Right cardiac atrium (tissue), 5 donors: ENCODE measurements around the gene DOCK9. TPM values are rescaled to one million over a fixed set of nuclear protein-coding genes. Genes with fewer than 3 reads are reported as not detected.

Experiments
- ATAC-seq, 2 donors: fragments of 200-7000 bp; cut with Tn5 transposase; one replicate each; pipeline versions ENCODE4 v1.8.0 to v1.9.1; 2020; ENCODE audit warnings: moderate library complexity in 2 of 2, mild to moderate bottlenecking in 1 of 2
- DNase-seq, 3 donors: peaks; one replicate each; pipeline ENCODE4 v3.0.0-alpha.2; 2020
- H3K27ac ChIP-seq: one replicate; pipeline ENCODE4 v1.5.1; 2013; ENCODE audit warnings: mild to moderate bottlenecking, low read length, control low read depth, moderate library complexity
- H3K27me3 ChIP-seq: one replicate; pipeline ENCODE4 v1.6.1; 2013; ENCODE audit not compliant: control insufficient read depth, insufficient read depth
- H3K4me1 ChIP-seq: one replicate; pipeline ENCODE4 v1.6.1; 2013; ENCODE audit warnings: low read length; ENCODE audit not compliant: control insufficient read depth, insufficient read depth
- H3K4me3 ChIP-seq: one replicate; pipeline ENCODE4 v1.5.1; 2013; ENCODE audit warnings: low read length, control low read depth
- H3K9me3 ChIP-seq: one replicate; pipeline ENCODE4 v1.6.1; 2013; ENCODE audit warnings: low read length; ENCODE audit not compliant: control insufficient read depth
- WGBS: extraction: QIAGEN DNeasy Blood & Tissue Kit; methylation state at CpG from one replicate; pipeline ENCODE4 v1.1.7; 2013; 5-methylcytosine and 5-hydroxymethylcytosine counted together
- intact Hi-C, 4 donors: fragments of 100-400 bp; cut with DNase I; formaldehyde crosslinking; loops; one replicate each; pipeline versions ENCODE4 v1.11.0 to v1.14.0; 2022 to 2023
- polyA plus RNA-seq: library from polyadenylated mRNA; stranded (reverse); fragments of 200-250 nt; gene quantifications from one replicate; pipeline ENCODE4 v1.2.3, GENCODE V29; 2013
- total RNA-seq, 4 donors: library from RNA; stranded (reverse); fragmentation: NEBNext Ultra II Directional; extraction: Animal tissue kit (Norgen Biotek cat#: 25700); gene quantifications; one replicate each; pipeline ENCODE4 v1.2.1, GENCODE V29; 2021
- donor health status: healthy with polysubstance abuse.
- donor health status: DM: no; HTN: yes; CAD: no.
- donor health status: DM: no; HTN: no; CAD: no.
- donor health status: DM: no; HTN: yes; CAD: no; lungs with severe emphysema.
- donor health status: DM: yes; HTN: yes; CAD: no.

The DOCK9 gene
- total and polyA plus RNA-seq, 5 donors: 26.8 to 59.7 (median 55.4) TPM

- DNase-seq (peak; percentile 61 to 84 (median 79)), ATAC-seq (peak; percentile 91 to 92)
- H3K9me3 ChIP-seq: no peaks in the 10 kb centered on the region
- WGBS: 39% methylated on average over 14 of the region's 14 CpGs
- H3K27me3 ChIP-seq: no peaks in the 10 kb centered on the region
- H3K27ac ChIP-seq: no peak overlapping the region
- intact Hi-C loops: loop anchor here in 2 of 4 donors (5.0 to 10.0 kb wide), 4 partner anchors 165 to 395 kb away; no protein-coding TSS in a partner anchor
- H3K4me1 ChIP-seq: no peaks in the 10 kb centered on the region
- no peak overlapping the region for H3K4me3 ChIP-seq
Observed at GRCh38 chr13:98839856-98840769, 137.8 kb downstream of the DOCK9 start.

- Histone ChIP-seq H3K27me3 (no peaks in the 10 kb centered on the region), H3K4me1 (no peaks in the 10 kb centered on the region), H3K27ac (no peak overlapping the region), H3K4me3 (no peak overlapping the region), H3K9me3 (no peaks in the 10 kb centered on the region)
- 98% methylated on average over 2 of the region's 2 CpGs for WGBS
- intact Hi-C loops: no loop called here
- ATAC-seq: no peak
- no peak for DNase-seq
Observed at GRCh38 chr13:98838776-98839175, 139.1 kb downstream of the DOCK9 start.

GRCh38 chr13:98837896-98838295 lies 140.0 kb downstream of the DOCK9 start:
- intact Hi-C loops: no loop called here
- Histone ChIP-seq H3K4me3 (no peak overlapping the region), H3K27ac (no peak overlapping the region), H3K4me1 (no peaks in the 10 kb centered on the region), H3K27me3 (no peaks in the 10 kb centered on the region), H3K9me3 (no peaks in the 10 kb centered on the region)
- ATAC-seq: no peak
- no peak for DNase-seq
- WGBS: 92% methylated on average over 3 of the region's 3 CpGs

GRCh38 chr13:98835156-98835555 lies 142.7 kb downstream of the DOCK9 start:
- intact Hi-C loops: no loop called here
- no peak overlapping the region for H3K27ac ChIP-seq
- DNase-seq: no peak

GRCh38 chr13:98834254-98834960 lies 143.5 kb downstream of the DOCK9 start:
- Histone ChIP-seq H3K9me3 (no peaks in the 10 kb centered on the region), H3K4me3 (no peak overlapping the region), H3K27ac (no peak overlapping the region), H3K27me3 (no peaks in the 10 kb centered on the region), H3K4me1 (peaks cover 3% of the 10 kb centered on the region)
- 71% methylated on average over 7 of the region's 7 CpGs for WGBS
- DNase-seq (no peak), ATAC-seq (no peak)
- intact Hi-C loops: no loop called here

More at GRCh38 chr13:98835156-98835555, 142.7 kb downstream of the DOCK9 start:
- ATAC-seq: no peak
- WGBS: 86% methylated on average over 3 of the region's 3 CpGs
- Histone ChIP-seq H3K4me1 (no peaks in the 10 kb centered on the region), H3K27me3 (no peaks in the 10 kb centered on the region), H3K4me3 (no peak overlapping the region), H3K9me3 (no peaks in the 10 kb centered on the region)

- intact Hi-C loops: no loop called here
- DNase-seq: no peak
- Histone ChIP-seq H3K4me1 (peaks cover 5% of the 10 kb centered on the region), H3K9me3 (no peaks in the 10 kb centered on the region), H3K27me3 (no peaks in the 10 kb centered on the region), H3K27ac (no peak overlapping the region), H3K4me3 (no peak overlapping the region)
- 76% methylated on average over 8 of the region's 8 CpGs for WGBS
- ATAC-seq: no peak
Observed at GRCh38 chr13:98831236-98831635, 146.6 kb downstream of the DOCK9 start.

GRCh38 chr13:98829541-98829940 lies 148.3 kb downstream of the DOCK9 start:
- no peak for DNase-seq
- no peaks in the 10 kb centered on the region for H3K9me3 ChIP-seq
- ATAC-seq: no peak
- intact Hi-C loops: no loop called here
- H3K4me3 ChIP-seq: no peak overlapping the region
- H3K4me1 ChIP-seq: peaks cover 5% of the 10 kb centered on the region
- H3K27me3 ChIP-seq: no peaks in the 10 kb centered on the region
- 86% methylated on average over 5 of the region's 5 CpGs for WGBS
- H3K27ac ChIP-seq: no peak overlapping the region

- no peak for DNase-seq
- 98% methylated on average over 2 of the region's 2 CpGs for WGBS
- no peak overlapping the region for H3K4me3 ChIP-seq
Observed at GRCh38 chr13:98828614-98829013, 149.2 kb downstream of the DOCK9 start.

GRCh38 chr13:98827449-98827848 lies 150.4 kb downstream of the DOCK9 start:
- WGBS: 79% methylated on average over 14 of the region's 14 CpGs
- ATAC-seq (no peak), DNase-seq (no peak)
- Histone ChIP-seq H3K4me1 (peaks cover 8% of the 10 kb centered on the region), H3K27me3 (no peaks in the 10 kb centered on the region), H3K9me3 (no peaks in the 10 kb centered on the region), H3K27ac (no peak overlapping the region), H3K4me3 (no peak overlapping the region)
- intact Hi-C loops: no loop called here

More at GRCh38 chr13:98828614-98829013, 149.2 kb downstream of the DOCK9 start:
- ATAC-seq: no peak
- Histone ChIP-seq H3K9me3 (no peaks in the 10 kb centered on the region), H3K27me3 (no peaks in the 10 kb centered on the region), H3K4me1 (peaks cover 5% of the 10 kb centered on the region), H3K27ac (no peak overlapping the region)
- intact Hi-C loops: no loop called here

GRCh38 chr13:98826146-98826545 lies 151.7 kb downstream of the DOCK9 start:
- Histone ChIP-seq H3K9me3 (no peaks in the 10 kb centered on the region), H3K27ac (peak overlapping the region; percentile 30), H3K27me3 (no peaks in the 10 kb centered on the region), H3K4me3 (no peak overlapping the region), H3K4me1 (peaks cover 12% of the 10 kb centered on the region)
- no peak for DNase-seq
- 19% methylated on average over 6 of the region's 6 CpGs for WGBS
- intact Hi-C loops: no loop called here
- ATAC-seq: no peak

GRCh38 chr13:98825659-98826058 lies 152.2 kb downstream of the DOCK9 start:
- Histone ChIP-seq H3K27me3 (no peaks in the 10 kb centered on the region), H3K4me1 (peaks cover 12% of the 10 kb centered on the region), H3K4me3 (no peak overlapping the region), H3K9me3 (no peaks in the 10 kb centered on the region), H3K27ac (peak overlapping the region; percentile 45)
- intact Hi-C loops: no loop called here
- ATAC-seq (peak in 1 of 2 donors; percentile 42), DNase-seq (no peak)
- 56% methylated on average over 8 of the region's 8 CpGs for WGBS
